K562 (cell line): ENCODE data around the gene NUBPL. TPM values are rescaled to one million over a fixed set of nuclear protein-coding genes. Genes with fewer than 3 reads are reported as not detected.

Source experiments
- ATAC-seq: fragments of 200-7000 bp; cut with Tn5 transposase; 3 replicates; pipeline ENCODE4 v1.9.1; 2020; ENCODE audit warnings: moderate library complexity
- BruUV-seq: library from RNA; stranded (reverse); fragments of 400-500 nt; replicated peaks from 2 replicates; lab custom pipeline; 2021; lab: Mats Ljungman, UMichigan
- CTCF ChIA-PET: fragments of 300-600 bp; formaldehyde crosslinking; extraction: SDS; loops from one replicate; lab custom pipeline; 2021; ENCODE audit warnings: low intra/inter-chr PET ratio; lab: Yijun Ruan, JAX
- POLR2A ChIA-PET: fragments of 300-600, 350-650 bp; sonication (Branson Sonifier 250); formaldehyde crosslinking; extraction: SDS; loops from one replicate; lab custom pipeline; 2021; ENCODE audit warnings: antibody characterized with exemption, inconsistent platforms; lab: Yijun Ruan, JAX
- DNase-seq, 4 experiments: peaks; one replicate each; pipeline versions ENCODE4 v3.0.0 to v3.0.0-alpha.2; 2011 to 2018; ENCODE audit warnings: low spot score in 3 of 4, mixed read lengths in 3 of 4; ENCODE audit errors: extremely low read depth in 1 of 4
- FAIRE-seq: peaks from 2 replicates; lab custom pipeline; 2011; peaks lifted over from hg19 to GRCh38; lab: Jason Lieb, UNC
- H2AFZ ChIP-seq: 2 replicates; pipeline ENCODE4 v1.6.0; 2011; ENCODE audit warnings: low read depth, low read length, control low read depth, inconsistent platforms
- H3K27ac ChIP-seq: fragments of 200-600 bp; 3 replicates; pipeline ENCODE4 v1.8.0; 2011; ENCODE audit warnings: low read depth, mild to moderate bottlenecking, control low read depth, inconsistent platforms, low read length, moderate library complexity, mixed read lengths; ENCODE audit errors: extremely low read depth
- H3K27me3 ChIP-seq, 2 experiments: fragments of 300-600 bp in 1 of 2; 2 replicates in 1 of 2; 3 replicates in 1 of 2; pipeline versions ENCODE4 v1.6.0 to v1.8.0; 2011; ENCODE audit warnings: inconsistent platforms in 2 of 2, low read length in 2 of 2, mild to moderate bottlenecking in 1 of 2, mixed read lengths in 1 of 2, moderate library complexity in 1 of 2; ENCODE audit not compliant: control insufficient read depth in 2 of 2, insufficient read depth in 2 of 2
- H3K36me3 ChIP-seq: fragments of 300-600 bp; 3 replicates; pipeline ENCODE4 v1.8.0; 2011; ENCODE audit warnings: mild to moderate bottlenecking, low read length, inconsistent platforms; ENCODE audit not compliant: control insufficient read depth, insufficient read depth
- H3K4me1 ChIP-seq, 2 experiments: fragments of 200-600 bp in 1 of 2; replicated peaks in 1 of 2; 2 replicates in 1 of 2; 3 replicates in 1 of 2; pipeline versions ENCODE4 v1.5.1 to v1.8.0; 2011; ENCODE audit warnings: inconsistent platforms in 2 of 2, low read length in 2 of 2, mild to moderate bottlenecking in 1 of 2, mixed read lengths in 1 of 2, moderate library complexity in 1 of 2; ENCODE audit not compliant: control insufficient read depth in 2 of 2, insufficient read depth in 2 of 2
- H3K4me2 ChIP-seq: 2 replicates; pipeline ENCODE4 v1.6.1; 2011; ENCODE audit warnings: low read length, control low read depth, inconsistent platforms, mixed read lengths; ENCODE audit not compliant: insufficient read depth
- H3K4me3 ChIP-seq: fragments of 200-600 bp; sonication (generic), shearing (Covaris generic); 2 replicates; pipeline ENCODE4 v1.5.1; 2016; ENCODE audit warnings: control low read depth, inconsistent platforms
- H3K79me2 ChIP-seq: fragments of 200-600 bp; 3 replicates; pipeline ENCODE4 v1.8.0; 2011; ENCODE audit warnings: low read length, inconsistent platforms; ENCODE audit not compliant: control insufficient read depth, insufficient read depth
- H3K9ac ChIP-seq, 2 experiments: 2 replicates each; pipeline versions ENCODE4 v1.6.0 to v1.6.1; 2011; ENCODE audit warnings: low read depth in 2 of 2, low read length in 2 of 2, control low read depth in 1 of 2, inconsistent platforms in 1 of 2, mild to moderate bottlenecking in 1 of 2, mixed read lengths in 1 of 2; ENCODE audit not compliant: insufficient read depth in 1 of 2
- H3K9me1 ChIP-seq: one replicate; pipeline ENCODE4 v1.6.0; 2011; ENCODE audit warnings: inconsistent platforms, mild to moderate bottlenecking, low read length, moderate library complexity; ENCODE audit not compliant: control insufficient read depth, insufficient read depth
- H3K9me3 ChIP-seq: replicated peaks from 2 replicates; pipeline ENCODE4 v1.5.1; 2011; ENCODE audit warnings: low read depth, low read length, inconsistent platforms; ENCODE audit not compliant: control insufficient read depth, insufficient read depth
- H4K20me1 ChIP-seq: replicated peaks from 2 replicates; pipeline ENCODE4 v1.6.1; 2011; ENCODE audit warnings: low read length, inconsistent platforms, mixed read lengths; ENCODE audit not compliant: control insufficient read depth, insufficient read depth
- AFF4 ChIP-seq: sonication (generic); formaldehyde crosslinking; IDR thresholded peaks from 2 replicates; pipeline ENCODE4 v1.8.0; 2023; ENCODE audit warnings: mild to moderate bottlenecking, missing genetic modification reagents
- DIDO1 ChIP-seq: fragments of 450-650 bp; IDR thresholded peaks from 2 replicates; pipeline ENCODE4 v1.6.1; 2016; ENCODE audit warnings: low read depth, missing biosample characterization, missing genetic modification characterization
- HDAC6 ChIP-seq: IDR thresholded peaks from 2 replicates; pipeline ENCODE4 v1.6.1; 2012; ENCODE audit warnings: low read depth, mild to moderate bottlenecking, control low read depth, inconsistent platforms, low read length, moderate library complexity
- LARP7 ChIP-seq: fragments of 450-650 bp; IDR thresholded peaks from 2 replicates; pipeline ENCODE4 v1.6.1; 2016
- MCM5 ChIP-seq: fragments of 450-650 bp; IDR thresholded peaks from 2 replicates; pipeline ENCODE4 v1.6.1; 2016; ENCODE audit warnings: low read depth
- MYNN ChIP-seq, 2 experiments: sonication (generic); formaldehyde crosslinking in 1 of 2; IDR thresholded peaks; 2 replicates each; pipeline versions ENCODE4 v1.5.0 to v1.6.1; 2016 to 2020; ENCODE audit warnings: antibody characterized with exemption in 1 of 2, missing genetic modification reagents in 1 of 2
- NBN ChIP-seq: fragments of 450-650 bp; IDR thresholded peaks from 2 replicates; pipeline ENCODE4 v1.6.1; 2016; ENCODE audit warnings: low read depth, mild to moderate bottlenecking
- NFE2 ChIP-seq: IDR thresholded peaks from 2 replicates; pipeline ENCODE4 v1.6.1; 2014; ENCODE audit warnings: antibody characterized with exemption, low read depth
- PHF21A ChIP-seq: fragments of 450-650 bp; IDR thresholded peaks from 2 replicates; pipeline ENCODE4 v1.6.1; 2017; ENCODE audit warnings: low read depth, borderline replicate concordance
- POLR2AphosphoS2 ChIP-seq: IDR thresholded peaks from 2 replicates; pipeline ENCODE4 v1.6.1; 2012; ENCODE audit warnings: low read length, improper control_type of control experiment
- RBBP5 ChIP-seq: fragments of 200-600 bp; sonication (generic); IDR thresholded peaks from 2 replicates; pipeline ENCODE4 v1.6.1; 2012; ENCODE audit warnings: borderline replicate concordance, mild to moderate bottlenecking, low read length, control low read depth, inconsistent platforms; ENCODE audit not compliant: insufficient read depth, poor library complexity, severe bottlenecking
- RBM17 ChIP-seq: fragments of 200-400 bp; formaldehyde crosslinking; IDR thresholded peaks from 2 replicates; pipeline ENCODE4 v1.6.1; 2017; ENCODE audit warnings: low read depth, mild to moderate bottlenecking, low read length, borderline replicate concordance
- U2AF1 ChIP-seq: fragments of 200-400 bp; formaldehyde crosslinking; optimal IDR thresholded peaks from 2 replicates; pipeline ENCODE3; 2017; ENCODE audit warnings: mild to moderate bottlenecking, low read depth, low read length, moderate library complexity
- ZNF232 ChIP-seq: sonication (generic); formaldehyde crosslinking; IDR thresholded peaks from 2 replicates; pipeline ENCODE4 v1.8.0; 2022; ENCODE audit warnings: mild to moderate bottlenecking, missing genetic modification reagents
- ZNF24 ChIP-seq: fragments of 450-650 bp; IDR thresholded peaks from 2 replicates; pipeline ENCODE4 v1.6.1; 2016
- ZNF778 ChIP-seq: fragments of 450-650 bp; formaldehyde crosslinking; IDR thresholded peaks from 2 replicates; pipeline ENCODE4 v1.4.0; 2020; ENCODE audit warnings: mild to moderate bottlenecking, moderate library complexity
- WGBS: fragments of 100-300 bp; shearing (Covaris generic); methylation state at CpG from one replicate; pipeline ENCODE4 v1.1.6; 2016; ENCODE audit warnings: low coverage, mixed read lengths; ENCODE audit not compliant: insufficient coverage; ENCODE audit errors: missing lambda C conversion rate; 5-methylcytosine and 5-hydroxymethylcytosine counted together
- in situ Hi-C: fragments of 300-500 bp; cut with MboI; formaldehyde crosslinking; loops from 4 replicates; pipeline ENCODE4 v1.15.0; 2018; ENCODE audit warnings: inconsistent platforms, mixed read lengths
- intact Hi-C: fragments of 100-400 bp; cut with micrococcal nuclease; formaldehyde crosslinking; loops from 2 replicates; pipeline ENCODE4 v1.14.2; 2022
- polyA plus RNA-seq, 8 experiments: library from polyadenylated mRNA; depleted of rRNA in 4 of 8; stranded (reverse) in 5 of 8; unstranded in 3 of 8; fragments of >200 nt; fragmentation: Nextera tagmentation in 2 of 8; fragmentation: Illumina TruSeq in 1 of 8; extraction: Ambion mirVana in 2 of 8; extraction: Trizol in 1 of 8; gene quantifications; 2 replicates each; pipeline versions ENCODE4 v1.2.1 to v1.2.3, GENCODE V29; 2011 to 2014; ENCODE audit warnings: inconsistent platforms in 1 of 8, missing spikeins in 1 of 8
- total RNA-seq, 7 experiments: library from RNA; depleted of rRNA in 6 of 7; stranded (reverse); fragments of >200 nt in 6 of 7; fragmentation: Illumina TruSeq in 2 of 7; extraction: Trizol in 2 of 7; gene quantifications; 2 replicates each; pipeline versions ENCODE4 v1.2.1 to v1.2.3, GENCODE V29; 2011 to 2021; ENCODE audit warnings: low replicate concordance in 1 of 7

The NUBPL gene
- total and polyA plus RNA-seq, 9 of the 15 experiments (the other 6 are each of a cell fraction or from before 2014, with no cell fraction given), result 3.2 to 8.7 (median 6.1) TPM

GRCh38 chr14:31592122-31592521, 30.9 kb downstream of the NUBPL start:
- Histone ChIP-seq H3K4me3 (no peak overlapping the region), H3K27ac (no peak overlapping the region), H3K27me3 (no peaks in the 10 kb centered on the region), H3K9ac (no peak overlapping the region), H3K36me3 (no peaks in the 10 kb centered on the region), H3K9me1 (no peaks in the 10 kb centered on the region), H3K4me2 (no peak overlapping the region), H3K9me3 (no peaks in the 10 kb centered on the region), H3K4me1 (no peaks in the 10 kb centered on the region), H3K79me2 (no peaks in the 10 kb centered on the region), H4K20me1 (no peaks in the 10 kb centered on the region), H2AFZ (no peak overlapping the region)
- intact Hi-C loops (no loop called here), in situ Hi-C loops (no loop called here)
- ATAC-seq (no peak), DNase-seq (no peak), FAIRE-seq (no peak)
- TF ChIP-seq HDAC6 (no peak), ZNF24 (no peak), U2AF1 (no peak), ZNF778 (no peak), NFE2 (no peak)
- BruUV-seq, result no TSS peak
- POLR2A ChIA-PET, result no interaction called here
- CTCF ChIA-PET, result no interaction called here

- Histone ChIP-seq H3K36me3 (no peaks in the 10 kb centered on the region), H3K27me3 (no peaks in the 10 kb centered on the region), H3K4me3 (no peak overlapping the region), H3K9me1 (no peaks in the 10 kb centered on the region), H3K79me2 (no peaks in the 10 kb centered on the region), H3K9me3 (no peaks in the 10 kb centered on the region), H3K9ac (no peak overlapping the region), H3K27ac (no peak overlapping the region), H4K20me1 (no peaks in the 10 kb centered on the region), H3K4me1 (no peaks in the 10 kb centered on the region), H2AFZ (no peak overlapping the region), H3K4me2 (no peak overlapping the region)
- no TSS peak for BruUV-seq
- WGBS, result 56% methylated on average over 2 of the region's 2 CpGs
- ChIA-PET CTCF (no interaction called here), POLR2A (no interaction called here)
- intact Hi-C loops, result no loop called here
- in situ Hi-C loops, result no loop called here
- FAIRE-seq (no peak), ATAC-seq (no peak), DNase-seq (no peak)
- TF ChIP-seq ZNF778, result no peak
- TF ChIP-seq AFF4 (CRISPR knock-in tag), result no peak
- no peak for TF ChIP-seq LARP7
- no peak for TF ChIP-seq MYNN (IDR thresholded peaks at IDR 0.05)
- no peak for TF ChIP-seq MYNN (CRISPR knock-in tag; IDR thresholded peaks at IDR 0.05)
- no peak for TF ChIP-seq RBM17
- TF ChIP-seq PHF21A, result no peak
- TF ChIP-seq RBBP5, result no peak
- no peak for TF ChIP-seq POLR2AphosphoS2
- TF ChIP-seq ZNF232 (CRISPR knock-in tag), result no peak
- TF ChIP-seq NBN, result no peak
- no peak for TF ChIP-seq MCM5
- TF ChIP-seq DIDO1, result no peak
Observed at GRCh38 chr14:31592631-31593030, 31.4 kb downstream of the NUBPL start.
